Chondrocyte (in vitro differentiated cells): ENCODE results near the gene CCDC93. TPM values are rescaled to one million over a fixed set of nuclear protein-coding genes. Genes with fewer than 3 reads are reported as not detected.

Experiments
- DNase-seq: peaks from one replicate; pipeline ENCODE4 v3.0.0; 2021; ENCODE audit warnings: mixed read lengths, low spot score
- H3K27ac Mint-ChIP-seq: one replicate; pipeline ENCODE4 v1.8.0; 2021; ENCODE audit warnings: mild to moderate bottlenecking, moderate library complexity, mixed read lengths; ENCODE audit not compliant: unreplicated experiment
- H3K27me3 Mint-ChIP-seq: 2 replicates; pipeline ENCODE4 v1.8.0; 2021; ENCODE audit warnings: low read depth, mixed read lengths
- H3K36me3 Mint-ChIP-seq: 2 replicates; pipeline ENCODE4 v1.8.0; 2021; ENCODE audit warnings: low read depth, mixed read lengths
- H3K4me1 Mint-ChIP-seq: 2 replicates; pipeline ENCODE4 v1.8.0; 2021; ENCODE audit warnings: low read depth, mild to moderate bottlenecking, mixed read lengths
- H3K4me3 Mint-ChIP-seq: one replicate; pipeline ENCODE4 v1.8.0; 2021; ENCODE audit warnings: mild to moderate bottlenecking, moderate library complexity, mixed read lengths; ENCODE audit not compliant: unreplicated experiment
- H3K9me3 Mint-ChIP-seq: 2 replicates; pipeline ENCODE4 v1.8.0; 2021; ENCODE audit warnings: low read depth, mixed read lengths
- total RNA-seq: library from RNA; stranded (reverse); gene quantifications from 3 replicates; pipeline ENCODE4 v1.2.1, GENCODE V29; 2021
- TF ChIP-seq, protein P1 (sequence below): fragments of 200-600 bp; sonication (generic); IDR thresholded peaks from 2 replicates; pipeline ENCODE4 v1.5.0; 2021; ENCODE audit warnings: antibody characterized with exemption, mild to moderate bottlenecking, moderate library complexity

The CCDC93 gene
- total RNA-seq, 1 donor from 2014 or later: 22.8 TPM

- TF ChIP-seq, protein P1, sequence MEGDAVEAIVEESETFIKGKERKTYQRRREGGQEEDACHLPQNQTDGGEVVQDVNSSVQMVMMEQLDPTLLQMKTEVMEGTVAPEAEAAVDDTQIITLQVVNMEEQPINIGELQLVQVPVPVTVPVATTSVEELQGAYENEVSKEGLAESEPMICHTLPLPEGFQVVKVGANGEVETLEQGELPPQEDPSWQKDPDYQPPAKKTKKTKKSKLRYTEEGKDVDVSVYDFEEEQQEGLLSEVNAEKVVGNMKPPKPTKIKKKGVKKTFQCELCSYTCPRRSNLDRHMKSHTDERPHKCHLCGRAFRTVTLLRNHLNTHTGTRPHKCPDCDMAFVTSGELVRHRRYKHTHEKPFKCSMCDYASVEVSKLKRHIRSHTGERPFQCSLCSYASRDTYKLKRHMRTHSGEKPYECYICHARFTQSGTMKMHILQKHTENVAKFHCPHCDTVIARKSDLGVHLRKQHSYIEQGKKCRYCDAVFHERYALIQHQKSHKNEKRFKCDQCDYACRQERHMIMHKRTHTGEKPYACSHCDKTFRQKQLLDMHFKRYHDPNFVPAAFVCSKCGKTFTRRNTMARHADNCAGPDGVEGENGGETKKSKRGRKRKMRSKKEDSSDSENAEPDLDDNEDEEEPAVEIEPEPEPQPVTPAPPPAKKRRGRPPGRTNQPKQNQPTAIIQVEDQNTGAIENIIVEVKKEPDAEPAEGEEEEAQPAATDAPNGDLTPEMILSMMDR: no peak
- Mint-ChIP-seq H3K4me3 (no peak overlapping the region), H3K27me3 (no peaks in the 10 kb centered on the region), H3K27ac (no peak overlapping the region), H3K36me3 (peaks cover 49% of the 10 kb centered on the region), H3K9me3 (no peaks in the 10 kb centered on the region), H3K4me1 (no peaks in the 10 kb centered on the region)
- no peak for DNase-seq
Observed at GRCh38 chr2:117943013-117943672, 70.7 kb downstream of the CCDC93 start.

GRCh38 chr2:117942551-117942950 is 71.3 kb downstream of the CCDC93 start:
- no peak overlapping the region for H3K27ac Mint-ChIP-seq
- no peaks in the 10 kb centered on the region for H3K9me3 Mint-ChIP-seq
- TF ChIP-seq, protein P1: no peak
- DNase-seq: no peak
- H3K4me3 Mint-ChIP-seq: no peak overlapping the region
- peaks cover 46% of the 10 kb centered on the region for H3K36me3 Mint-ChIP-seq
- no peaks in the 10 kb centered on the region for H3K4me1 Mint-ChIP-seq
- H3K27me3 Mint-ChIP-seq: no peaks in the 10 kb centered on the region

GRCh38 chr2:117941693-117942092 is 72.2 kb downstream of the CCDC93 start:
- TF ChIP-seq, protein P1: no peak
- Mint-ChIP-seq H3K4me3 (no peak overlapping the region), H3K36me3 (peaks cover 40% of the 10 kb centered on the region), H3K9me3 (no peaks in the 10 kb centered on the region), H3K27me3 (no peaks in the 10 kb centered on the region), H3K4me1 (no peaks in the 10 kb centered on the region), H3K27ac (no peak overlapping the region)
- DNase-seq: no peak

GRCh38 chr2:117940436-117940835 is 73.4 kb downstream of the CCDC93 start:
- Mint-ChIP-seq H3K27ac (no peak overlapping the region), H3K4me1 (no peaks in the 10 kb centered on the region), H3K36me3 (peaks cover 37% of the 10 kb centered on the region), H3K27me3 (no peaks in the 10 kb centered on the region), H3K4me3 (no peak overlapping the region), H3K9me3 (no peaks in the 10 kb centered on the region)
- TF ChIP-seq, protein P1: no peak
- no peak for DNase-seq

DNA sequence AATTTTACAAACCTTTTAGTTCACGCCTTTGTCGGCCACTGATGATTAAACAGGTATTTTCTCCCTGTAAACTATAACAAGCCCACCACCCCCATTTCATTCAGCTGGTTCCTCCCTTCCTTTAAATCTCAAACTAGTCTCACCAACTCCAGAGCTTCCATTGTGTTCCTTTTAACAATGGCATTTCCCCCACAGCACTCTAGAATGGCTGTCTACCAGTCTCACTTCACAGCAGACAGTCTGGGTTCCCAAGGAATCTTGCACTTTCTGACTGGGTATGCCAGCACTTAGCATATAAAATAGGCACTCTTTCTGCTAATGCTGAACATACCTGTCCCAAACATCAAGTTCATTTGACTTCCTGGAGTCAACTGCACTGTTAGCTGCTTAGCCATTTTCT is 75.3 kb downstream of the CCDC93 start:
- H3K27me3 Mint-ChIP-seq: no peaks in the 10 kb centered on the region
- no peak overlapping the region for H3K27ac Mint-ChIP-seq

More for the DNA sequence above, 75.3 kb downstream of the CCDC93 start:
- DNase-seq: no peak
- no peak overlapping the region for H3K4me3 Mint-ChIP-seq
- no peaks in the 10 kb centered on the region for H3K4me1 Mint-ChIP-seq
- peaks cover 42% of the 10 kb centered on the region for H3K36me3 Mint-ChIP-seq
- TF ChIP-seq, protein P1: no peak
- no peaks in the 10 kb centered on the region for H3K9me3 Mint-ChIP-seq
